Epithelial cell of proximal tubule (primary cell): Measurements from ENCODE around the gene RYR2. TPM values are rescaled to one million over a fixed set of nuclear protein-coding genes. Genes with fewer than 3 reads are reported as not detected.

Experiments used
- DNase-seq: peaks from one replicate; pipeline ENCODE4 v3.0.0-alpha.2; 2011; ENCODE audit warnings: low read depth
- H3K4me3 ChIP-seq: 2 replicates; pipeline ENCODE4 v1.5.1; 2011; ENCODE audit warnings: low read depth, mild to moderate bottlenecking, low read length
- CTCF ChIP-seq: conservative IDR thresholded peaks from 2 replicates; pipeline ENCODE4 v1.5.1; 2012; ENCODE audit warnings: low read depth, mild to moderate bottlenecking, low read length
- total RNA-seq: library from RNA; depleted of rRNA; stranded (reverse); fragments of >200 nt; gene quantifications from 2 replicates; pipeline ENCODE4 v1.2.3, GENCODE V29; 2015

The RYR2 gene
- total RNA-seq, 1 donor from 2014 or later = 0.63 TPM

DNA sequence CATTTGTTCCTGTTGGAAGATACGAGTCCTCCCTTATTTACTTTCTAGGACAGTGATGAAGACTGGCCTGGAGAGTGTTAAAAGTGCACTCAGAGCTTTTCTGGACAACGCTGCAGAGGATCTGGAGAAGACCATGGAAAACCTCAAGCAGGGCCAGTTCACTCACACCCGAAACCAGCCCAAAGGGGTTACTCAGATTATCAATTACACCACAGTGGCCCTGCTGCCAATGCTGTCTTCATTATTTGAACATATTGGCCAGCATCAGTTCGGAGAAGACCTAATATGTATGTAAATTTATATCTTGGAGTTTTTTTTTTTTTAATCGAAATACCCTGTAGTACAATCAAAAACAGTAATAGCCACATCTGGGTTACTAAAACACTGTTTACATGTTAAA lies 658.2 kb downstream of the RYR2 start:
- TF ChIP-seq CTCF = no peak
- DNase-seq = no peak
- H3K4me3 ChIP-seq = no peak overlapping the region

DNA sequence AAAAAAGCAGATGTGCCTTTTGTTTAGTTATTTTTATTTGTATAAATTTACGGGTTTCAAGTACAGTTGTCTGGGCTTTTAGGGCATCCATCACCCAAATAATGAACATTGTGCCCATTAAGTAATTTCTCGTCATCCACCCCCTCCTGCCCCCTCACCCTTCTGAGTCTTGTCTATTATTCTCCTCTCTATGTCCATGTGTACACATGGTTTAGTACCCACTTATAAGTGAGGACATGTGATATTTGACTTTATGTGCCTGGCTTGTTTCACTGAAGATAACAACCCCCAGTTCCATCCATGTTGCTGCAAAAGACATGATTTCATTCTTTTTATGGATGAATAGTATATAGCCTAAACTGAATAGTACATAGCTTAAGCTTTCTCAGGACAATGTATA lies 659.5 kb downstream of the RYR2 start:
- no peak for TF ChIP-seq CTCF
- no peak overlapping the region for H3K4me3 ChIP-seq
- DNase-seq = no peak

DNA sequence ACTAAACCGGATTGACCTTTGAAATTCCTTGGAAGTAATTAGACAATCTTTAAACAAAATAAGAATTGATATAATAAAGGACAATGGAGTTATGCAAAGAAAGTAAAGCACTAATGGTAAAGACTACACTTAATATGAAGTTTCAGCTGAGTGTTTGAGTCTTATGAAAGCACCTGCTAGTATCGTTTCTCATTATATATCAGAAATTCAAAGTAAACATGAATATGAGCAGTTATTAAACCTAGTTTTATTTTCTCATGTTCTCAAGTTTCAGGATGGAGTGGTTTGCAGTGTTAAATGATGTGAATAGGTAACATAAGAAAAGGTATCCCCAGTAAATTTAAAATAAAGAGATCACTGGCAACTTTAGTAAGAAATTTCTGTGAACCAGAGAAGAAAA lies 660.2 kb downstream of the RYR2 start:
- DNase-seq = no peak
- no peak overlapping the region for H3K4me3 ChIP-seq
- no peak for TF ChIP-seq CTCF

DNA sequence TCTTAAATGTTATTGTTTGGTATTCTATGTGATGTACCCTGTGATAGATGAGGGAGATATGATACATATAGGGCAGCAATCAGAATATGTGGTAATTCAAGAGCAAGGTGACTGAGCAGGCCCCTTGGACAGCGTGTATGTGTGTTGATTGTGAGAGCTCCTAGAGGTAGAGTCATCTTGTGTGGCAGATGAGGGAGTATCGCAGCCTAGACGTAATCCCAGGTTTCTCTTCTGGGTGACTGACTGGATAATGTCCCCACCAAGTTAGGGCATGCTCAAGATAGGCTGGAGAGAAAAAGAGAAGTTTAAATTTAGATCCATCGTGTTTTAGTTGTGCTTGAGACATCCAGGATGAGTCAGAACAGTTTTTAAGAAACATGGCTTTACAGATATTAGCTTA lies 663.5 kb downstream of the RYR2 start:
- TF ChIP-seq CTCF = no peak
- DNase-seq = no peak
- H3K4me3 ChIP-seq = no peak overlapping the region

- no peak for DNase-seq
- TF ChIP-seq CTCF = no peak
- no peak overlapping the region for H3K4me3 ChIP-seq
Observed at GRCh38 chr1:237709355-237709754, 667.4 kb downstream of the RYR2 start.

GRCh38 chr1:237711281-237711680 lies 669.3 kb downstream of the RYR2 start:
- DNase-seq = no peak
- no peak overlapping the region for H3K4me3 ChIP-seq
- TF ChIP-seq CTCF = no peak

- no peak for DNase-seq
- no peak overlapping the region for H3K4me3 ChIP-seq
- no peak for TF ChIP-seq CTCF
Observed at GRCh38 chr1:237712082-237712481, 670.1 kb downstream of the RYR2 start.
